Measurements from ENCODE around the gene BLMH.

BLMH gene

GRCh38 chr17:30323895-30324319 is 32.2 kb upstream of the BLMH start:
- Histone ChIP-seq H3K9me3 (replicated peaks; ENCODE audit: low read length) (no peaks in the 10 kb centered on the region), H3K4me1 (ENCODE audit: control insufficient read depth, insufficient read depth, low read length) (no peaks in the 10 kb centered on the region), H3K9ac (ENCODE audit: low read depth, low read length) (no peak overlapping the region), H3K27me3 (ENCODE audit: control insufficient read depth, insufficient read depth, low read length) (peaks cover 43% of the 10 kb centered on the region), H3K4me2 (ENCODE audit: low read length) (no peak overlapping the region), H3K4me3 (ENCODE audit: low read length) (no peak overlapping the region), H3K36me3 (ENCODE audit: insufficient read depth, low read length) (no peaks in the 10 kb centered on the region)

GRCh38 chr17:30323262-30323894 is 31.6 kb upstream of the BLMH start:
- Histone ChIP-seq H3K9ac (ENCODE audit: low read depth, low read length) (no peak overlapping the region), H3K27me3 (ENCODE audit: control insufficient read depth, insufficient read depth, low read length) (peaks cover 43% of the 10 kb centered on the region), H3K36me3 (ENCODE audit: insufficient read depth, low read length) (no peaks in the 10 kb centered on the region), H3K4me3 (ENCODE audit: low read length) (no peak overlapping the region), H3K9me3 (replicated peaks; ENCODE audit: low read length) (no peaks in the 10 kb centered on the region), H3K4me1 (ENCODE audit: control insufficient read depth, insufficient read depth, low read length) (no peaks in the 10 kb centered on the region), H3K4me2 (ENCODE audit: low read length) (no peak overlapping the region)

GRCh38 chr17:30321314-30321713 is 29.6 kb upstream of the BLMH start:
- no peak overlapping the region for H3K4me3 ChIP-seq (ENCODE audit: low read length)
- H3K27me3 ChIP-seq (ENCODE audit: control insufficient read depth, insufficient read depth, low read length): peaks cover 42% of the 10 kb centered on the region
- no peaks in the 10 kb centered on the region for H3K4me1 ChIP-seq (ENCODE audit: control insufficient read depth, insufficient read depth, low read length)

GRCh38 chr17:30318155-30318554 is 26.4 kb upstream of the BLMH start:
- Histone ChIP-seq H3K36me3 (ENCODE audit: insufficient read depth, low read length) (no peaks in the 10 kb centered on the region), H3K27me3 (ENCODE audit: control insufficient read depth, insufficient read depth, low read length) (peaks cover 24% of the 10 kb centered on the region), H3K4me1 (ENCODE audit: control insufficient read depth, insufficient read depth, low read length) (no peaks in the 10 kb centered on the region), H3K9me3 (replicated peaks; ENCODE audit: low read length) (no peaks in the 10 kb centered on the region), H3K4me2 (ENCODE audit: low read length) (no peak overlapping the region), H3K4me3 (ENCODE audit: low read length) (no peak overlapping the region), H3K9ac (ENCODE audit: low read depth, low read length) (no peak overlapping the region)

More at GRCh38 chr17:30321314-30321713, 29.6 kb upstream of the BLMH start:
- H3K9ac ChIP-seq (ENCODE audit: low read depth, low read length): no peak overlapping the region
- H3K36me3 ChIP-seq (ENCODE audit: insufficient read depth, low read length): no peaks in the 10 kb centered on the region
- no peaks in the 10 kb centered on the region for H3K9me3 ChIP-seq (replicated peaks; ENCODE audit: low read length)
- H3K4me2 ChIP-seq (ENCODE audit: low read length): no peak overlapping the region

GRCh38 chr17:30316736-30317135 is 25.0 kb upstream of the BLMH start:
- no peak overlapping the region for H3K4me3 ChIP-seq (ENCODE audit: low read length)
- no peaks in the 10 kb centered on the region for H3K4me1 ChIP-seq (ENCODE audit: control insufficient read depth, insufficient read depth, low read length)
- H3K27me3 ChIP-seq (ENCODE audit: control insufficient read depth, insufficient read depth, low read length): peaks cover 22% of the 10 kb centered on the region
- no peaks in the 10 kb centered on the region for H3K9me3 ChIP-seq (replicated peaks; ENCODE audit: low read length)
- no peaks in the 10 kb centered on the region for H3K36me3 ChIP-seq (ENCODE audit: insufficient read depth, low read length)
- no peak overlapping the region for H3K4me2 ChIP-seq (ENCODE audit: low read length)
- no peak overlapping the region for H3K9ac ChIP-seq (ENCODE audit: low read depth, low read length)

- Histone ChIP-seq H3K9ac (ENCODE audit: low read depth, low read length) (no peak overlapping the region), H3K4me1 (ENCODE audit: control insufficient read depth, insufficient read depth, low read length) (no peaks in the 10 kb centered on the region), H3K36me3 (ENCODE audit: insufficient read depth, low read length) (no peaks in the 10 kb centered on the region), H3K4me2 (ENCODE audit: low read length) (no peak overlapping the region), H3K9me3 (replicated peaks; ENCODE audit: low read length) (no peaks in the 10 kb centered on the region), H3K27me3 (ENCODE audit: control insufficient read depth, insufficient read depth, low read length) (peaks cover 16% of the 10 kb centered on the region), H3K4me3 (ENCODE audit: low read length) (no peak overlapping the region)
Observed at GRCh38 chr17:30315106-30315505, 23.4 kb upstream of the BLMH start.

GRCh38 chr17:30314474-30314873 is 22.7 kb upstream of the BLMH start:
- Histone ChIP-seq H3K4me1 (ENCODE audit: control insufficient read depth, insufficient read depth, low read length) (no peaks in the 10 kb centered on the region), H3K27me3 (ENCODE audit: control insufficient read depth, insufficient read depth, low read length) (peaks cover 12% of the 10 kb centered on the region), H3K4me2 (ENCODE audit: low read length) (no peak overlapping the region)

GRCh38 chr17:30312226-30312625 is 20.5 kb upstream of the BLMH start:
- H3K4me1 ChIP-seq (ENCODE audit: control insufficient read depth, insufficient read depth, low read length): no peaks in the 10 kb centered on the region
- H3K27me3 ChIP-seq (ENCODE audit: control insufficient read depth, insufficient read depth, low read length): peaks cover 10% of the 10 kb centered on the region
- no peaks in the 10 kb centered on the region for H3K9me3 ChIP-seq (replicated peaks; ENCODE audit: low read length)
- H3K4me2 ChIP-seq (ENCODE audit: low read length): no peak overlapping the region
- no peak overlapping the region for H3K9ac ChIP-seq (ENCODE audit: low read depth, low read length)
- no peak overlapping the region for H3K4me3 ChIP-seq (ENCODE audit: low read length)
- no peaks in the 10 kb centered on the region for H3K36me3 ChIP-seq (ENCODE audit: insufficient read depth, low read length)

More at GRCh38 chr17:30314474-30314873, 22.7 kb upstream of the BLMH start:
- Histone ChIP-seq H3K4me3 (ENCODE audit: low read length) (no peak overlapping the region), H3K9ac (ENCODE audit: low read depth, low read length) (no peak overlapping the region), H3K9me3 (replicated peaks; ENCODE audit: low read length) (no peaks in the 10 kb centered on the region), H3K36me3 (ENCODE audit: insufficient read depth, low read length) (no peaks in the 10 kb centered on the region)

GRCh38 chr17:30310562-30310961 is 18.8 kb upstream of the BLMH start:
- Histone ChIP-seq H3K4me1 (ENCODE audit: control insufficient read depth, insufficient read depth, low read length) (no peaks in the 10 kb centered on the region), H3K36me3 (ENCODE audit: insufficient read depth, low read length) (no peaks in the 10 kb centered on the region), H3K9ac (ENCODE audit: low read depth, low read length) (no peak overlapping the region), H3K4me2 (ENCODE audit: low read length) (no peak overlapping the region), H3K27me3 (ENCODE audit: control insufficient read depth, insufficient read depth, low read length) (peaks cover 15% of the 10 kb centered on the region), H3K9me3 (replicated peaks; ENCODE audit: low read length) (no peaks in the 10 kb centered on the region), H3K4me3 (ENCODE audit: low read length) (no peak overlapping the region)

GRCh38 chr17:30309591-30309990 is 17.8 kb upstream of the BLMH start:
- H3K36me3 ChIP-seq (ENCODE audit: insufficient read depth, low read length): no peaks in the 10 kb centered on the region
- no peak overlapping the region for H3K9ac ChIP-seq (ENCODE audit: low read depth, low read length)
- peaks cover 6% of the 10 kb centered on the region for H3K27me3 ChIP-seq (ENCODE audit: control insufficient read depth, insufficient read depth, low read length)
- H3K9me3 ChIP-seq (replicated peaks; ENCODE audit: low read length): no peaks in the 10 kb centered on the region
- H3K4me2 ChIP-seq (ENCODE audit: low read length): no peak overlapping the region
- no peak overlapping the region for H3K4me3 ChIP-seq (ENCODE audit: low read length)
- H3K4me1 ChIP-seq (ENCODE audit: control insufficient read depth, insufficient read depth, low read length): no peaks in the 10 kb centered on the region

GRCh38 chr17:30308406-30308805 is 16.7 kb upstream of the BLMH start:
- Histone ChIP-seq H3K4me3 (ENCODE audit: low read length) (no peak overlapping the region), H3K9ac (ENCODE audit: low read depth, low read length) (no peak overlapping the region), H3K27me3 (ENCODE audit: control insufficient read depth, insufficient read depth, low read length) (peaks cover 6% of the 10 kb centered on the region), H3K4me2 (ENCODE audit: low read length) (no peak overlapping the region), H3K9me3 (replicated peaks; ENCODE audit: low read length) (no peaks in the 10 kb centered on the region), H3K36me3 (ENCODE audit: insufficient read depth, low read length) (no peaks in the 10 kb centered on the region), H3K4me1 (ENCODE audit: control insufficient read depth, insufficient read depth, low read length) (no peaks in the 10 kb centered on the region)

- Histone ChIP-seq H3K9me3 (replicated peaks; ENCODE audit: low read length) (no peaks in the 10 kb centered on the region), H3K4me1 (ENCODE audit: control insufficient read depth, insufficient read depth, low read length) (no peaks in the 10 kb centered on the region), H3K4me3 (ENCODE audit: low read length) (no peak overlapping the region), H3K4me2 (ENCODE audit: low read length) (no peak overlapping the region), H3K36me3 (ENCODE audit: insufficient read depth, low read length) (no peaks in the 10 kb centered on the region), H3K27me3 (ENCODE audit: control insufficient read depth, insufficient read depth, low read length) (peaks cover 6% of the 10 kb centered on the region), H3K9ac (ENCODE audit: low read depth, low read length) (no peak overlapping the region)
Observed at GRCh38 chr17:30304778-30305177, 13.0 kb upstream of the BLMH start.

Measured in skeletal muscle satellite cell (primary cell).